HG02840 (cell line): ENCODE data around the gene PMVK.

Source experiments
- ATAC-seq: cut with Tn5 transposase; IDR thresholded peaks from one replicate; pipeline ENCODE4 v1.9.1; 2021; ENCODE audit warnings: mild to moderate bottlenecking, moderate library complexity, moderate number of reproducible peaks; ENCODE audit not compliant: unreplicated experiment, low FRiP score

PMVK gene

GRCh38 chr1:154967331-154967950 lies 30.9 kb upstream of the PMVK start:
- no peak for ATAC-seq

- no peak for ATAC-seq
Measured at GRCh38 chr1:154966111-154966510, 29.6 kb upstream of the PMVK start.

GRCh38 chr1:154964359-154964758 lies 27.8 kb upstream of the PMVK start:
- no peak for ATAC-seq

- ATAC-seq: no peak
Measured at GRCh38 chr1:154963643-154964042, 27.1 kb upstream of the PMVK start.

GRCh38 chr1:154962795-154963330 lies 26.3 kb upstream of the PMVK start:
- no peak for ATAC-seq

- no peak for ATAC-seq
Measured at GRCh38 chr1:154962156-154962749, 25.7 kb upstream of the PMVK start.

- ATAC-seq: peak; percentile 73
Measured at GRCh38 chr1:154961207-154962155, 25.0 kb upstream of the PMVK start, which contains the start of gene PYGO2. Gene PYGO2 (minus strand): TSS chr1:154961782. CDS start chr1:154961576, 206 bp downstream.

- ATAC-seq: no peak
Measured at GRCh38 chr1:154960446-154961136, 24.1 kb upstream of the PMVK start.

- ATAC-seq: no peak
Measured at GRCh38 chr1:154959426-154959780, 22.9 kb upstream of the PMVK start.

- no peak for ATAC-seq
Measured at GRCh38 chr1:154958681-154959425, 22.3 kb upstream of the PMVK start.

GRCh38 chr1:154958036-154958435 lies 21.5 kb upstream of the PMVK start:
- ATAC-seq: no peak

- no peak for ATAC-seq
Measured at GRCh38 chr1:154957091-154957657, 20.7 kb upstream of the PMVK start.

- no peak for ATAC-seq
Measured at GRCh38 chr1:154956544-154956941, 20.0 kb upstream of the PMVK start.

- no peak for ATAC-seq
Measured at GRCh38 chr1:154955718-154956543, 19.4 kb upstream of the PMVK start, which contains the start of gene PBXIP1. Gene PBXIP1 (minus strand): TSS chr1:154956099. CDS start chr1:154953721, 2,378 bp downstream.

GRCh38 chr1:154955039-154955717 lies 18.7 kb upstream of the PMVK start:
- no peak for ATAC-seq

GRCh38 chr1:154954541-154954940 lies 18.0 kb upstream of the PMVK start:
- ATAC-seq: no peak

GRCh38 chr1:154953611-154954038 lies 17.1 kb upstream of the PMVK start:
- no peak for ATAC-seq

- no peak for ATAC-seq
Measured at GRCh38 chr1:154952664-154953063, 16.1 kb upstream of the PMVK start.
